ENCODE measurements around the gene PARD3. TPM values are rescaled to one million over a fixed set of nuclear protein-coding genes. Genes with fewer than 3 reads are reported as not detected.
A peak's percentile ranks its signal among the peaks of the same experiment; 100 is the strongest.

The PARD3 gene
- polyA plus RNA-seq, 3 donors: 0.51 TPM; not detected in 2

GRCh38 chr10:34706147-34706546, 108.9 kb downstream of the PARD3 start:
- H3K9ac ChIP-seq (ENCODE audit: insufficient read depth, low read length, poor library complexity, severe bottlenecking): no peak overlapping the region
- Mint-ChIP-seq H3K4me1 (no peaks in the 10 kb centered on the region), H3K4me3 (no peak overlapping the region), H3K27ac (no peak overlapping the region), H3K9me3 (peaks cover 0 to 3% (median 0%) of the 10 kb centered on the region in 7 donors), H3K27me3 (ENCODE audit: low read depth in 3 of 3) (peaks cover 39 to 61% (median 47%) of the 10 kb centered on the region in 3 donors), H3K36me3 (no peaks in the 10 kb centered on the region)
- peaks cover 11 to 14% of the 10 kb centered on the region in 2 donors for H3K27me3 ChIP-seq (ENCODE audit: control insufficient read depth in 2 of 2, insufficient read depth in 2 of 2, low read length in 2 of 2)
- H3K36me3 ChIP-seq (replicated peaks in 1 of 2; ENCODE audit: control insufficient read depth in 1 of 2, insufficient read depth in 2 of 2, low read length in 2 of 2): no peaks in the 10 kb centered on the region
- H3K4me3 ChIP-seq (replicated peaks in 1 of 3; ENCODE audit: low read depth in 2 of 3, low read length in 3 of 3): no peak overlapping the region
- TF ChIP-seq CTCF (IDR thresholded peaks at IDR 0.05): no peak
- WGBS (ENCODE audit: insufficient coverage): 92% methylated on average over 3 of the region's 3 CpGs
- intact Hi-C loops (cut with micrococcal nuclease): no loop called here
- no peaks in the 10 kb centered on the region for H3K4me1 ChIP-seq (ENCODE audit: control insufficient read depth in 1 of 2, insufficient read depth in 2 of 2, low read length in 2 of 2)
- no peaks in the 10 kb centered on the region for H4K20me1 ChIP-seq (ENCODE audit: insufficient read depth, low read length)
- H2AFZ ChIP-seq (ENCODE audit: insufficient read depth, low read depth, low read length, poor library complexity, severe bottlenecking): no peak overlapping the region
- H3K4me2 ChIP-seq (replicated peaks; ENCODE audit: extremely low read depth, low read length, poor library complexity, severe bottlenecking): no peak overlapping the region
- H3K79me2 ChIP-seq (ENCODE audit: insufficient read depth, low read length): no peaks in the 10 kb centered on the region
- no peaks in the 10 kb centered on the region for H3K9me3 ChIP-seq (replicated peaks in 1 of 2; ENCODE audit: control insufficient read depth in 1 of 2, insufficient read depth in 1 of 2, low read length in 2 of 2)
- no peak for DNase-seq
- no peak overlapping the region for H3K27ac ChIP-seq (ENCODE audit: low read depth in 1 of 2, low read length in 2 of 2)

DNA sequence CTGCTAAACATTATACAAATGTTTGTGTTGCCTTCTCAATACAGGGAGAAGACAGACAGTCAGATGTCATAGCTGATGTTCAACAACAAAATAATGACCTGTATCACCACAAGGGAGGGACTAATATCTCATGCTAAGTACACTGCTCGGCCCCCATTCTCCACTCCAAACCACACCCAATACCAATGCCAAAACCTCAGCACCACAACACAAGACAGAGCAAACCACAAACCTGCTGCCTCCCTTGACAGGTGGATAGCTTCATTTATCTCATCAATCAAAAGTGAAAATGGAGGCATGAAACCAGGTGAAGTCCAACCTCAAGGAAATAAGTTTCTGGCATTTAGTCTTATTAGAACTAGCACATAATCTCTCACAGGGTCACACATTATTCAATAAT, 109.5 kb downstream of the PARD3 start:
- Histone ChIP-seq H4K20me1 (ENCODE audit: insufficient read depth, low read length) (no peaks in the 10 kb centered on the region), H3K9ac (ENCODE audit: insufficient read depth, low read length, poor library complexity, severe bottlenecking) (no peak overlapping the region), H3K9me3 (replicated peaks in 1 of 2; ENCODE audit: control insufficient read depth in 1 of 2, insufficient read depth in 1 of 2, low read length in 2 of 2) (no peaks in the 10 kb centered on the region), H3K4me1 (ENCODE audit: control insufficient read depth in 1 of 2, insufficient read depth in 2 of 2, low read length in 2 of 2) (no peaks in the 10 kb centered on the region), H3K36me3 (replicated peaks in 1 of 2; ENCODE audit: control insufficient read depth in 1 of 2, insufficient read depth in 2 of 2, low read length in 2 of 2) (no peaks in the 10 kb centered on the region), H3K27ac (ENCODE audit: low read depth in 1 of 2, low read length in 2 of 2) (no peak overlapping the region), H3K27me3 (ENCODE audit: control insufficient read depth in 2 of 2, insufficient read depth in 2 of 2, low read length in 2 of 2) (peaks cover 9 to 14% of the 10 kb centered on the region in 2 donors), H3K4me3 (replicated peaks in 1 of 3; ENCODE audit: low read depth in 2 of 3, low read length in 3 of 3) (no peak overlapping the region), H3K4me2 (replicated peaks; ENCODE audit: extremely low read depth, low read length, poor library complexity, severe bottlenecking) (no peak overlapping the region), H2AFZ (ENCODE audit: insufficient read depth, low read depth, low read length, poor library complexity, severe bottlenecking) (no peak overlapping the region), H3K79me2 (ENCODE audit: insufficient read depth, low read length) (no peaks in the 10 kb centered on the region)
- Mint-ChIP-seq H3K27me3 (ENCODE audit: low read depth in 3 of 3) (peaks cover 36 to 59% (median 47%) of the 10 kb centered on the region in 3 donors), H3K4me1 (no peaks in the 10 kb centered on the region), H3K4me3 (peak overlapping the region in 1 of 2 donors; percentile 0), H3K9me3 (peaks cover 0 to 3% (median 0%) of the 10 kb centered on the region in 7 donors), H3K36me3 (no peaks in the 10 kb centered on the region), H3K27ac (peak overlapping the region in 1 of 7 donors; percentile 34)
- no CpG with 5 or more reads among the region's 1 CpG for WGBS (ENCODE audit: insufficient coverage)
- intact Hi-C loops (cut with micrococcal nuclease): no loop called here
- no peak for TF ChIP-seq CTCF (IDR thresholded peaks at IDR 0.05)
- DNase-seq: no peak

Data from CD14-positive monocyte (primary cell).